Liver (tissue), 9 donors: ENCODE results near the gene CTXN1. TPM values are rescaled to one million over a fixed set of nuclear protein-coding genes. Genes with fewer than 3 reads are reported as not detected.

Experiments
- DNase-seq: peaks from one replicate; pipeline ENCODE4 v3.0.0-alpha.2; 2017; ENCODE audit warnings: low spot score
- H3K27ac ChIP-seq, 2 donors: one replicate each; pipeline ENCODE4 v1.7.0; 2013; ENCODE audit warnings: inconsistent platforms in 2 of 2, low read length in 2 of 2, control low read depth in 1 of 2, low read depth in 1 of 2, mild to moderate bottlenecking in 1 of 2
- H3K27me3 ChIP-seq, 4 donors: one replicate each; pipeline versions ENCODE4 v1.6.1 to v1.7.0; 2013; ENCODE audit warnings: low read length in 3 of 4, inconsistent platforms in 1 of 4, mild to moderate bottlenecking in 1 of 4, moderate library complexity in 1 of 4; ENCODE audit not compliant: control insufficient read depth in 4 of 4, insufficient read depth in 4 of 4
- H3K36me3 ChIP-seq, 4 donors: one replicate each; pipeline versions ENCODE4 v1.6.1 to v1.7.0; 2013; ENCODE audit warnings: low read length in 3 of 4, mild to moderate bottlenecking in 3 of 4, low read depth in 1 of 4, moderate library complexity in 1 of 4; ENCODE audit not compliant: control insufficient read depth in 4 of 4, insufficient read depth in 3 of 4
- H3K4me1 ChIP-seq, 4 donors: one replicate each; pipeline versions ENCODE4 v1.6.1 to v1.7.0; 2013; ENCODE audit warnings: low read length in 3 of 4, mild to moderate bottlenecking in 3 of 4, moderate library complexity in 1 of 4; ENCODE audit not compliant: control insufficient read depth in 4 of 4, insufficient read depth in 4 of 4
- H3K4me3 ChIP-seq, 3 donors: one replicate each; pipeline versions ENCODE4 v1.6.1 to v1.7.0; 2013; ENCODE audit warnings: low read length in 3 of 3, control low read depth in 1 of 3, low read depth in 1 of 3, mild to moderate bottlenecking in 1 of 3
- H3K9ac ChIP-seq, 2 donors: one replicate each; pipeline ENCODE4 v1.7.0; 2013; ENCODE audit warnings: low read length in 2 of 2, mild to moderate bottlenecking in 2 of 2, moderate library complexity in 2 of 2, control low read depth in 1 of 2, low read depth in 1 of 2
- H3K9me3 ChIP-seq, 4 donors: one replicate each; pipeline versions ENCODE4 v1.6.1 to v1.7.0; 2013; ENCODE audit warnings: low read length in 3 of 4; ENCODE audit not compliant: control insufficient read depth in 4 of 4
- ATF3 ChIP-seq: IDR thresholded peaks from 2 replicates; pipeline ENCODE4 v1.6.1; 2016; ENCODE audit warnings: antibody characterized with exemption
- CTCF ChIP-seq: fragments of 150-350 bp; IDR thresholded peaks from 2 replicates; pipeline ENCODE4 v1.5.1; 2017; ENCODE audit warnings: improper control_type of control experiment, low read depth, low read length; ENCODE audit not compliant: missing input control
- EGR1 ChIP-seq, 2 donors: IDR thresholded peaks; 2 replicates each; pipeline ENCODE4 v1.6.1; 2016 to 2018; ENCODE audit warnings: antibody characterized with exemption in 2 of 2, low read depth in 2 of 2
- FOXA1 ChIP-seq: IDR thresholded peaks from 2 replicates; pipeline ENCODE4 v1.6.1; 2016; ENCODE audit warnings: antibody characterized with exemption
- FOXA2 ChIP-seq: IDR thresholded peaks from 2 replicates; pipeline ENCODE4 v1.6.1; 2016; ENCODE audit warnings: antibody characterized with exemption
- GABPA ChIP-seq, 2 donors: IDR thresholded peaks in 1 of 2; conservative IDR thresholded peaks in 1 of 2; 2 replicates each; pipeline ENCODE4 v1.6.1; 2016; ENCODE audit warnings: antibody characterized with exemption in 2 of 2, mild to moderate bottlenecking in 1 of 2, moderate library complexity in 1 of 2
- HNF4G ChIP-seq: IDR thresholded peaks from 2 replicates; pipeline ENCODE4 v1.6.1; 2016; ENCODE audit warnings: antibody characterized with exemption
- MAX ChIP-seq: IDR thresholded peaks from 2 replicates; pipeline ENCODE4 v1.6.1; 2016; ENCODE audit warnings: antibody characterized with exemption
- REST ChIP-seq: IDR thresholded peaks from 2 replicates; pipeline ENCODE4 v1.6.1; 2016; ENCODE audit warnings: antibody characterized with exemption, mild to moderate bottlenecking
- RXRA ChIP-seq, 2 donors: IDR thresholded peaks; 2 replicates each; pipeline ENCODE4 v1.6.1; 2017 to 2018; ENCODE audit warnings: antibody characterized with exemption in 2 of 2, mild to moderate bottlenecking in 1 of 2
- TAF1 ChIP-seq: conservative IDR thresholded peaks from 2 replicates; pipeline ENCODE4 v1.6.1; 2016; ENCODE audit warnings: antibody characterized with exemption, mild to moderate bottlenecking
- YY1 ChIP-seq: IDR thresholded peaks from 2 replicates; pipeline ENCODE4 v1.6.1; 2016; ENCODE audit warnings: antibody characterized with exemption, mild to moderate bottlenecking
- ZBTB33 ChIP-seq: IDR thresholded peaks from 2 replicates; pipeline ENCODE4 v1.6.1; 2016; ENCODE audit warnings: antibody characterized with exemption
- WGBS: extraction: QIAGEN DNeasy Blood & Tissue Kit; methylation state at CpG from one replicate; pipeline ENCODE4 v1.1.7; 2013; 5-methylcytosine and 5-hydroxymethylcytosine counted together
- polyA plus RNA-seq, 2 donors: library from polyadenylated mRNA; stranded (reverse) in 1 of 2; unstranded in 1 of 2; fragments of 200-250 nt in 1 of 2; fragments of >200 nt in 1 of 2; fragmentation: Nextera tagmentation in 1 of 2; extraction: Ambion mirVana in 1 of 2; gene quantifications; one replicate each; pipeline versions ENCODE4 v1.2.1 to v1.2.3, GENCODE V29; 2013 to 2015
- total RNA-seq, 2 donors: library from RNA; depleted of rRNA; stranded (reverse); fragments of >200 nt; gene quantifications; one replicate each; pipeline ENCODE4 v1.2.3, GENCODE V29; 2014
- donor health status: healthy.
- donor health status: healthy.
- donor health status: healthy.
- donor health status: healthy.
- donor health status: healthy.

Gene CTXN1
- total and polyA plus RNA-seq, 4 donors: 0.07 to 0.14 (median 0.08) TPM; not detected in 1

- TF ChIP-seq HNF4G (no peak), ATF3 (no peak), FOXA2 (no peak), REST (no peak)
Measured at GRCh38 chr19:7968796-7969554, 43.0 kb upstream of the CTXN1 start (continued).

GRCh38 chr19:7968008-7968795, 42.3 kb upstream of the CTXN1 start:
- WGBS: 95% methylated on average over 15 of the region's 15 CpGs
- Histone ChIP-seq H3K9me3 (no peaks in the 10 kb centered on the region), H3K27ac (no peak overlapping the region), H3K4me3 (no peak overlapping the region), H3K36me3 (peaks cover 5 to 47% (median 17%) of the 10 kb centered on the region in 4 donors), H3K27me3 (no peaks in the 10 kb centered on the region), H3K4me1 (peaks cover 0 to 20% (median 15%) of the 10 kb centered on the region in 4 donors), H3K9ac (no peak overlapping the region)
- TF ChIP-seq HNF4G: no peak
- no peak for TF ChIP-seq EGR1 (IDR thresholded peaks at IDR 0.05; ENCODE audit: low read depth in 2 of 2)
- TF ChIP-seq ATF3: no peak
- no peak for TF ChIP-seq FOXA1
- DNase-seq: no peak

GRCh38 chr19:7965921-7966665, 40.2 kb upstream of the CTXN1 start:
- H3K27ac ChIP-seq: no peak overlapping the region
- 93% methylated on average over 12 of the region's 12 CpGs for WGBS
- no peak for TF ChIP-seq CTCF
- TF ChIP-seq FOXA2: no peak
- TF ChIP-seq RXRA (IDR thresholded peaks at IDR 0.05): no peak
- TF ChIP-seq YY1: no peak
- no peak for TF ChIP-seq TAF1
- TF ChIP-seq ZBTB33: no peak
- no peak for TF ChIP-seq MAX
- TF ChIP-seq EGR1 (IDR thresholded peaks at IDR 0.05; ENCODE audit: low read depth in 2 of 2): no peak
- TF ChIP-seq FOXA1: no peak
- TF ChIP-seq GABPA (IDR thresholded peaks at IDR 0.05 in 1 of 2, conservative IDR thresholded peaks at IDR 0.05 in 1 of 2): no peak
- TF ChIP-seq REST: no peak

More at GRCh38 chr19:7965921-7966665, 40.2 kb upstream of the CTXN1 start:
- H3K27me3 ChIP-seq: no peaks in the 10 kb centered on the region
- H3K4me1 ChIP-seq: peaks cover 3 to 27% (median 20%) of the 10 kb centered on the region in 4 donors
- H3K4me3 ChIP-seq: no peak overlapping the region
- DNase-seq: no peak
- no peak overlapping the region for H3K9ac ChIP-seq
- H3K36me3 ChIP-seq: peaks cover 6 to 47% (median 17%) of the 10 kb centered on the region in 4 donors
- H3K9me3 ChIP-seq: no peaks in the 10 kb centered on the region
